Muscle of leg (tissue), 16 donors: ENCODE measurements around the gene BRAF. TPM values are rescaled to one million over a fixed set of nuclear protein-coding genes. Genes with fewer than 3 reads are reported as not detected.
"Not testable (repeated sequence)": the region's sequence is repeated elsewhere in the genome, so short reads cannot be mapped to it uniquely, and the experiment has no call there.

Experiments used
- DNase-seq: peaks from one replicate; pipeline ENCODE4 v3.0.0; 2013
- H3K27ac ChIP-seq: one replicate; pipeline ENCODE4 v1.5.1; 2013; ENCODE audit warnings: mild to moderate bottlenecking, low read length, control low read depth
- H3K27me3 ChIP-seq: one replicate; pipeline ENCODE4 v1.6.1; 2013; ENCODE audit warnings: low read length; ENCODE audit not compliant: control insufficient read depth, insufficient read depth
- H3K36me3 ChIP-seq: one replicate; pipeline ENCODE4 v1.6.1; 2013; ENCODE audit warnings: low read length; ENCODE audit not compliant: control insufficient read depth, insufficient read depth
- H3K4me1 ChIP-seq: one replicate; pipeline ENCODE4 v1.6.1; 2013; ENCODE audit warnings: low read length; ENCODE audit not compliant: control insufficient read depth, insufficient read depth
- H3K4me3 ChIP-seq: one replicate; pipeline ENCODE4 v1.5.1; 2013; ENCODE audit warnings: low read length, control low read depth
- H3K9me3 ChIP-seq: replicated peaks from 2 replicates; pipeline ENCODE4 v1.6.1; 2013; ENCODE audit warnings: low read depth, low read length; ENCODE audit not compliant: control insufficient read depth
- WGBS: methylation state at CpG from one replicate; pipeline ENCODE4 v1.1.5; 2013; ENCODE audit warnings: missing lambda C conversion rate; ENCODE audit not compliant: insufficient coverage; 5-methylcytosine and 5-hydroxymethylcytosine counted together
- long read RNA-seq, 11 donors: transcript quantifications; one replicate each; lab custom pipeline, GENCODE V29; 2026
- polyA plus RNA-seq, 8 donors: library from polyadenylated mRNA; unstranded; fragments of 120-200 nt; gene quantifications; one replicate each; pipeline versions ENCODE4 v1.2.1 to v1.2.3, GENCODE V29; 2013; ENCODE audit warnings: inconsistent platforms in 1 of 8, low replicate concordance in 1 of 8; ENCODE audit not compliant: insufficient read length in 8 of 8, insufficient read depth in 1 of 8
- total RNA-seq: library from RNA; stranded (reverse); fragments of 120-200 nt; gene quantifications from one replicate; pipeline ENCODE4 v1.2.4, GENCODE V29; 2013

The BRAF gene
- 19.7 TPM for total RNA-seq
- 10 to 100 TPM in 1 of 8 donors, 1 to 10 TPM in 7; 9.2 to 12.5 (median 9.5) TPM for polyA plus RNA-seq
- long read RNA-seq, donor 1: 0 reads
- long read RNA-seq, donor 2, partial matches to known transcripts: 0 of 1 reads
- long read RNA-seq, donor 2, other reads (novel, unspliced or antisense): 0 of 1 reads
- long read RNA-seq, donor 3, partial matches to known transcripts: 0 of 1 reads
- long read RNA-seq, donor 3, other reads (novel, unspliced or antisense): 0 of 1 reads
- long read RNA-seq, donor 4, full-length matches to known transcripts: 2 of 2 reads
- long read RNA-seq, donor 4, partial matches to known transcripts: 0 of 2 reads
- long read RNA-seq, donor 4, other reads (novel, unspliced or antisense): 0 of 2 reads
- long read RNA-seq, donor 5, full-length matches to known transcripts: 1 of 1 reads
- long read RNA-seq, donor 5, partial matches to known transcripts: 0 of 1 reads
- long read RNA-seq, donor 5, other reads (novel, unspliced or antisense): 0 of 1 reads
- long read RNA-seq, donor 6, partial matches to known transcripts: 0 of 1 reads
- long read RNA-seq, donor 6, other reads (novel, unspliced or antisense): 0 of 1 reads
- long read RNA-seq, donor 7, partial matches to known transcripts: 0 of 2 reads
- long read RNA-seq, donor 7, other reads (novel, unspliced or antisense): 0 of 2 reads
- long read RNA-seq, donor 8, full-length matches to known transcripts: 2 of 2 reads
- long read RNA-seq, donor 8, partial matches to known transcripts: 0 of 2 reads
- long read RNA-seq, donor 8, other reads (novel, unspliced or antisense): 0 of 2 reads
- long read RNA-seq, donor 9, full-length matches to known transcripts: 1 of 1 reads
- long read RNA-seq, donor 9, partial matches to known transcripts: 0 of 1 reads
- long read RNA-seq, donor 9, other reads (novel, unspliced or antisense): 0 of 1 reads
- long read RNA-seq, donor 10, full-length matches to known transcripts: 4 of 4 reads
- long read RNA-seq, donor 10, partial matches to known transcripts: 0 of 4 reads
- long read RNA-seq, donor 10, other reads (novel, unspliced or antisense): 0 of 4 reads
- long read RNA-seq, donor 11, partial matches to known transcripts: 0 of 1 reads
- long read RNA-seq, donor 11, other reads (novel, unspliced or antisense): 0 of 1 reads

GRCh38 chr7:140924821-140925421 lies at the start of gene BRAF:
Gene BRAF (minus strand): TSS chr7:140924929. CDS start chr7:140924703, 226 bp downstream.
- H3K27ac ChIP-seq: peak within 1 kb of the TSS; percentile 100
- H3K9me3 ChIP-seq: no peaks in the 10 kb centered on the region
- peaks cover 2% of the 10 kb centered on the region for H3K27me3 ChIP-seq
- 0% methylated on average over 18 of the region's 56 CpGs for WGBS
- peak within 1 kb of the TSS; percentile 93 for H3K4me3 ChIP-seq
- H3K36me3 ChIP-seq: no peaks in the 10 kb centered on the region
- peak; percentile 96 for DNase-seq
- peaks cover 3% of the 10 kb centered on the region for H3K4me1 ChIP-seq

GRCh38 chr7:140972876-140973829 lies 48.4 kb upstream of the BRAF start:
- WGBS: 77% methylated on average over 6 of the region's 9 CpGs
- DNase-seq: no peak
- Histone ChIP-seq H3K9me3 (no peaks in the 10 kb centered on the region), H3K36me3 (no peaks in the 10 kb centered on the region), H3K27me3 (no peaks in the 10 kb centered on the region), H3K4me3 (no peak overlapping the region), H3K27ac (no peak overlapping the region), H3K4me1 (no peaks in the 10 kb centered on the region)

GRCh38 chr7:140972344-140972743 lies 47.6 kb upstream of the BRAF start:
- no peaks in the 10 kb centered on the region for H3K9me3 ChIP-seq
- no peaks in the 10 kb centered on the region for H3K36me3 ChIP-seq
- H3K4me1 ChIP-seq: no peaks in the 10 kb centered on the region
- no peak overlapping the region for H3K4me3 ChIP-seq
- whole genome bisulfite sequencing: no CpG with 5 or more reads among the region's 2 CpGs
- no peaks in the 10 kb centered on the region for H3K27me3 ChIP-seq
- DNase-seq: no peak
- no peak overlapping the region for H3K27ac ChIP-seq

- Histone ChIP-seq H3K27me3 (no peaks in the 10 kb centered on the region), H3K27ac (no peak overlapping the region), H3K4me3 (no peak overlapping the region), H3K9me3 (no peaks in the 10 kb centered on the region), H3K36me3 (no peaks in the 10 kb centered on the region), H3K4me1 (no peaks in the 10 kb centered on the region)
- no peak for DNase-seq
- 54% methylated on average over 2 of the region's 2 CpGs for WGBS
These were observed 42.7 kb upstream of the BRAF start for GRCh38 chr7:140967438-140967837.

- Histone ChIP-seq H3K36me3 (no peaks in the 10 kb centered on the region), H3K27ac (no peak overlapping the region), H3K9me3 (no peaks in the 10 kb centered on the region), H3K27me3 (no peaks in the 10 kb centered on the region), H3K4me3 (no peak overlapping the region), H3K4me1 (no peaks in the 10 kb centered on the region)
- WGBS: 50% methylated on average over 1 of the region's 5 CpGs
- DNase-seq: no peak
These were observed 42.0 kb upstream of the BRAF start for GRCh38 chr7:140966561-140967233.

GRCh38 chr7:140961117-140961516 lies 36.4 kb upstream of the BRAF start:
- Histone ChIP-seq H3K27ac (no peak overlapping the region), H3K9me3 (peaks cover 2% of the 10 kb centered on the region), H3K27me3 (no peaks in the 10 kb centered on the region), H3K36me3 (no peaks in the 10 kb centered on the region), H3K4me1 (no peaks in the 10 kb centered on the region), H3K4me3 (no peak overlapping the region)
- WGBS: 100% methylated on average over 3 of the region's 4 CpGs
- no peak for DNase-seq

- not testable (repeated sequence) for H3K4me3 ChIP-seq, H3K36me3 ChIP-seq, H3K4me1 ChIP-seq, H3K27me3 ChIP-seq, DNase-seq, H3K27ac ChIP-seq, H3K9me3 ChIP-seq
- WGBS: 94% methylated on average over 18 of the region's 25 CpGs
These were observed 32.3 kb upstream of the BRAF start for GRCh38 chr7:140956997-140957396.

GRCh38 chr7:140945940-140946339 lies 21.2 kb upstream of the BRAF start:
- Histone ChIP-seq H3K4me1 (no peaks in the 10 kb centered on the region), H3K36me3 (no peaks in the 10 kb centered on the region), H3K27ac (no peak overlapping the region), H3K27me3 (no peaks in the 10 kb centered on the region), H3K4me3 (no peak overlapping the region), H3K9me3 (no peaks in the 10 kb centered on the region)
- WGBS: no CpG with 5 or more reads among the region's 2 CpGs
- no peak for DNase-seq
